ENCODE measurements around the gene ZG16. TPM values are rescaled to one million over a fixed set of nuclear protein-coding genes. Genes with fewer than 3 reads are reported as not detected.

The ZG16 gene
- total RNA-seq, 2 experiments from 2014 or later = not detected

DNA sequence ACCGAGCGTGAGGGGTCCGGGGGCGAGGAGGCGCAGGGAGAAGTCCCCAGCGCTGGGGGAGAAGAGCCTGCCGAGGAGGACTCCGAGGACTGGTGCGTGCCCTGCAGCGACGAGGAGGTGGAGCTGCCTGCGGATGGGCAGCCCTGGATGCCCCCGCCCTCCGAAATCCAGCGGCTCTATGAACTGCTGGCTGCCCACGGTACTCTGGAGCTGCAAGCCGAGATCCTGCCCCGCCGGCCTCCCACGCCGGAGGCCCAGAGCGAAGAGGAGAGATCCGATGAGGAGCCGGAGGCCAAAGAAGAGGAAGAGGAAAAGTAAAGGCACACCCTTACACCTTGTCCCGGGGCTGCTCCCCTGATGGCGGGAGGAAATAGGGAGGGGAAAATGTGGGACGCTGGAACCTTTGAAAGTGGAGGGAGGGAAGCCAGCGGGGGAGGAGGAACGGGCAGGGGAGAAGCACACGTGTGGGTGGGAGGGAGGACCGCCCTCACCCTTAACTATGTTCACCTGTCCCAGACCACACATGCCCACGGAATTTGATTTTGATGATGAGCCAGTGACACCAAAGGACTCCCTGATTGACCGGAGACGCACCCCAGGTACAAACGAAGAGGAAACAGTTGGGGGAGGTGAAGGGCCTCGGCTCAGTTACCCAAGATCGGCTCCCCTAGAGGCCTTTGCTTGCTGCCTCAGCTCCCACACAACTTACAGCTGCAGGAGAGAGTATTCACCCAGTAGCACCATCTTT lies 38.8 kb downstream of the ZG16 start:
- CTCF ChIA-PET (ENCODE audit: unreplicated experiment) = interaction anchor here (0.6 kb wide), 1 partner anchor 312 kb away, joined by 3 read pairs; no protein-coding TSS in a partner anchor
- no peaks in the 10 kb centered on the region for H3K9me2 ChIP-seq (ENCODE audit: insufficient read depth, low read length)
- H2AFZ ChIP-seq (ENCODE audit: low read length) = peak overlapping the region; percentile 46; the same call in 1 of the 2 replicates
- POLR2A ChIA-PET = interaction anchor here (0.5 to 0.7 kb wide), 3 partner anchors 21 to 125 kb away, joined by 3 to 5 read pairs (median 3); no protein-coding TSS in a partner anchor
- peaks cover 21% of the 10 kb centered on the region; the same call in 1 of the 2 replicates for H3K79me2 ChIP-seq (ENCODE audit: insufficient read depth, low read depth, low read length)
- peaks cover 56% of the 10 kb centered on the region for H3K4me1 ChIP-seq (ENCODE audit: insufficient read depth, low read length, poor library complexity, severe bottlenecking)
- H3K36me3 ChIP-seq (ENCODE audit: insufficient read depth, low read length) = peaks cover 38% of the 10 kb centered on the region
- peak overlapping the region; percentile 89 for H3K4me3 ChIP-seq (ENCODE audit: low read depth, low read length, poor library complexity, severe bottlenecking)
- H3K4me2 ChIP-seq (ENCODE audit: low read length) = peak overlapping the region; percentile 88
- peak overlapping the region; percentile 72 for H3K27ac ChIP-seq (ENCODE audit: low read depth, low read length, poor library complexity, severe bottlenecking)
- 0 out of 2 replicates have a peak, but pooled peaks cover 4% of the 10 kb centered on the region for H4K20me1 ChIP-seq (ENCODE audit: insufficient read depth, low read length)
- H3K9me3 ChIP-seq (ENCODE audit: low read length) = no peaks in the 10 kb centered on the region
- intact Hi-C loops (cut with micrococcal nuclease; ENCODE audit: unreplicated experiment) = loop anchor here (1.0 to 5.0 kb wide), 2 partner anchors 27 to 155 kb away; partner anchors contain the start of genes KIF22 and TAOK2
- peak; percentile 80 for DNase-seq (ENCODE audit: low spot score)
- BruUV-seq (replicated peaks) = no TSS peak
- TF ChIP-seq, protein P1, sequence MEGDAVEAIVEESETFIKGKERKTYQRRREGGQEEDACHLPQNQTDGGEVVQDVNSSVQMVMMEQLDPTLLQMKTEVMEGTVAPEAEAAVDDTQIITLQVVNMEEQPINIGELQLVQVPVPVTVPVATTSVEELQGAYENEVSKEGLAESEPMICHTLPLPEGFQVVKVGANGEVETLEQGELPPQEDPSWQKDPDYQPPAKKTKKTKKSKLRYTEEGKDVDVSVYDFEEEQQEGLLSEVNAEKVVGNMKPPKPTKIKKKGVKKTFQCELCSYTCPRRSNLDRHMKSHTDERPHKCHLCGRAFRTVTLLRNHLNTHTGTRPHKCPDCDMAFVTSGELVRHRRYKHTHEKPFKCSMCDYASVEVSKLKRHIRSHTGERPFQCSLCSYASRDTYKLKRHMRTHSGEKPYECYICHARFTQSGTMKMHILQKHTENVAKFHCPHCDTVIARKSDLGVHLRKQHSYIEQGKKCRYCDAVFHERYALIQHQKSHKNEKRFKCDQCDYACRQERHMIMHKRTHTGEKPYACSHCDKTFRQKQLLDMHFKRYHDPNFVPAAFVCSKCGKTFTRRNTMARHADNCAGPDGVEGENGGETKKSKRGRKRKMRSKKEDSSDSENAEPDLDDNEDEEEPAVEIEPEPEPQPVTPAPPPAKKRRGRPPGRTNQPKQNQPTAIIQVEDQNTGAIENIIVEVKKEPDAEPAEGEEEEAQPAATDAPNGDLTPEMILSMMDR (conservative IDR thresholded peaks at IDR 0.05; ENCODE audit: low read length) = peak; percentile 40; the same call in 1 of the 2 replicates
- TF ChIP-seq EZH2phosphoT487 (IDR thresholded peaks at IDR 0.05; ENCODE audit: borderline replicate concordance, low read depth, low read length) = no peak

DNA sequence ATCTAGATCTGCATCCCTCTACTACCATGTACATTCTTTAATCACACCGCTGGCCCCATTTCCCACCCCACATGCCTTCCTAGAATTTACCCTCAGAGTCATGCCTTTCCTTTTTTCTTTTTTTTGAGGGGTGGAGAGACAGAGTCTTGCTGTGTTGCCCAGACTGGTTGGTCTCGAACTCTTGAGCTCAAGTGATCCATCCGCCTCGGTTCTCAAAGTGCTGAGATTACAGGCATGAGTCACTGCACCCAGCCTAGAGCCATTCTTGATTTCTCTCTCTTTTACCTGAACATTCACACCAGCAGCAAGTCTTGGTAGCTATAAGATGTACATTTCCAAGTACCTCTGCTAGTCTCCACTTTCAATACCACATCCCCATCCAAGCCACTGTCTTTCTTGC lies 40.0 kb downstream of the ZG16 start:
- intact Hi-C loops (cut with micrococcal nuclease; ENCODE audit: unreplicated experiment) = loop anchor here (5.0 kb wide), 1 partner anchor 154 kb away; the partner anchor contains the start of gene TAOK2
- no TSS peak for BruUV-seq (replicated peaks)
- Histone ChIP-seq H3K27ac (ENCODE audit: low read depth, low read length, poor library complexity, severe bottlenecking) (no peak overlapping the region), H3K4me1 (ENCODE audit: insufficient read depth, low read length, poor library complexity, severe bottlenecking) (peaks cover 55% of the 10 kb centered on the region), H3K4me3 (ENCODE audit: low read depth, low read length, poor library complexity, severe bottlenecking) (peak overlapping the region; percentile 89), H2AFZ (ENCODE audit: low read length) (no peak overlapping the region), H3K4me2 (ENCODE audit: low read length) (peak overlapping the region; percentile 88), H3K9me2 (ENCODE audit: insufficient read depth, low read length) (no peaks in the 10 kb centered on the region), H3K36me3 (ENCODE audit: insufficient read depth, low read length) (peaks cover 38% of the 10 kb centered on the region), H3K79me2 (ENCODE audit: insufficient read depth, low read depth, low read length) (peaks cover 21% of the 10 kb centered on the region; the same call in 1 of the 2 replicates), H4K20me1 (ENCODE audit: insufficient read depth, low read length) (0 out of 2 replicates have a peak, but pooled peaks cover 4% of the 10 kb centered on the region), H3K9me3 (ENCODE audit: low read length) (no peaks in the 10 kb centered on the region)
- TF ChIP-seq, protein P1 (conservative IDR thresholded peaks at IDR 0.05; ENCODE audit: low read length) = no peak
- no peak for TF ChIP-seq EZH2phosphoT487 (IDR thresholded peaks at IDR 0.05; ENCODE audit: borderline replicate concordance, low read depth, low read length)
- CTCF ChIA-PET (ENCODE audit: unreplicated experiment) = no interaction called here
- POLR2A ChIA-PET = interaction anchor here (1.1 to 1.2 kb wide), 2 partner anchors 10 to 164 kb away, joined by 3 to 4 read pairs; no protein-coding TSS in a partner anchor
- no peak for DNase-seq (ENCODE audit: low spot score)
